NCI-H146 treated with DMSO at 0.1 percent for 48 hours (cell line): ENCODE measurements around the gene MDN1.
"Not testable (repeated sequence)": the region's sequence is repeated elsewhere in the genome, so short reads cannot be mapped to it uniquely, and the experiment has no call there.

Source experiments
- DNase-seq: peaks from one replicate; lab custom pipeline; 2025; ENCODE audit not compliant: unreplicated experiment; lab: John Stamatoyannopoulos, UW

MDN1 gene

GRCh38 chr6:89776583-89777233 is 42.9 kb downstream of the MDN1 start:
- no peak for DNase-seq

- no peak for DNase-seq
Observed at GRCh38 chr6:89775150-89775549, 44.4 kb downstream of the MDN1 start.

- no peak for DNase-seq
Observed at GRCh38 chr6:89769572-89769971, 50.0 kb downstream of the MDN1 start.

GRCh38 chr6:89768324-89768723 is 51.3 kb downstream of the MDN1 start:
- DNase-seq, result no peak

GRCh38 chr6:89763550-89763949 is 56.0 kb downstream of the MDN1 start:
- DNase-seq, result no peak

GRCh38 chr6:89758830-89759229 is 60.8 kb downstream of the MDN1 start:
- no peak for DNase-seq

- DNase-seq, result no peak
Observed at GRCh38 chr6:89750338-89750737, 69.3 kb downstream of the MDN1 start.

- DNase-seq, result no peak
Observed at GRCh38 chr6:89749918-89750317, 69.7 kb downstream of the MDN1 start.

GRCh38 chr6:89745716-89746115 is 73.9 kb downstream of the MDN1 start:
- no peak for DNase-seq

- DNase-seq, result no peak
Observed at GRCh38 chr6:89745096-89745495, 74.5 kb downstream of the MDN1 start.

- DNase-seq, result no peak
Observed at GRCh38 chr6:89736893-89737292, 82.7 kb downstream of the MDN1 start.

- DNase-seq, result no peak
Observed at GRCh38 chr6:89734526-89734925, 85.1 kb downstream of the MDN1 start.

GRCh38 chr6:89731924-89732567 is 87.5 kb downstream of the MDN1 start:
- no peak for DNase-seq

- DNase-seq, result not testable (repeated sequence)
Observed at GRCh38 chr6:89731262-89731661, 88.3 kb downstream of the MDN1 start.

GRCh38 chr6:89729818-89730217 is 89.8 kb downstream of the MDN1 start:
- no peak for DNase-seq

- no peak for DNase-seq
Observed at GRCh38 chr6:89727501-89727900, 92.1 kb downstream of the MDN1 start.

GRCh38 chr6:89724981-89725380 is 94.6 kb downstream of the MDN1 start:
- no peak for DNase-seq

- DNase-seq, result no peak
Observed at GRCh38 chr6:89723046-89723445, 96.5 kb downstream of the MDN1 start.

- DNase-seq, result no peak
Observed at GRCh38 chr6:89716532-89716931, 103.1 kb downstream of the MDN1 start.

GRCh38 chr6:89711801-89712200 is 107.8 kb downstream of the MDN1 start:
- no peak for DNase-seq

- no peak for DNase-seq
Observed at GRCh38 chr6:89708316-89708715, 111.3 kb downstream of the MDN1 start.

GRCh38 chr6:89707766-89708165 is 111.8 kb downstream of the MDN1 start:
- no peak for DNase-seq

- DNase-seq, result no peak
Observed at GRCh38 chr6:89706121-89706520, 113.5 kb downstream of the MDN1 start.
